GM12874 (cell line): Measurements from ENCODE around the gene PPM1B.

Source experiments
- CTCF ChIP-seq: IDR thresholded peaks from 2 replicates; pipeline ENCODE4 v1.5.1; 2011; ENCODE audit warnings: low read depth, mild to moderate bottlenecking, control low read depth, low read length, moderate library complexity; ENCODE audit not compliant: insufficient read depth

Gene PPM1B

DNA sequence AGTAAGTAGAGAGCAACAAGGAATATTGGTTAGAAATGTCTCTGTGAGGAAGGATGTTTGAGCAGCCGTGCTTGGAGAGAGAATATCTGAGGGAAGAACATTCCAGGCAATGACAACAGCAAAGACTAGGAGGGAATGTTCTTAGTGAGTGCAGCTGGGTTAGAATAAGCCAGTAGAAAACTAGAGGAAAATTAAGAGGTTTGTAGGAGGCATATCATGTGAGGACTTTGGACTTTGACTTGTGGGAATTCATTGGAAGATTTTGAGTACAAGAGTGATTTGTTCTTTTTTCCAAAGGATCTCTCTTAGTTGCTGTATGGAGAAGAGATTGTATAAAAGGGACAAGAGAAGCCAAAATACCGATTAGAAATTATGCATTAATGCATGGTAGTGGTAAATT, 47.2 kb downstream of the PPM1B start:
- TF ChIP-seq CTCF: no peak

GRCh38 chr2:44218771-44219170, 50.1 kb downstream of the PPM1B start:
- TF ChIP-seq CTCF: no peak

GRCh38 chr2:44226753-44227152, 58.1 kb downstream of the PPM1B start:
- TF ChIP-seq CTCF: no peak

GRCh38 chr2:44230378-44230777, 61.7 kb downstream of the PPM1B start:
- TF ChIP-seq CTCF: no peak

DNA sequence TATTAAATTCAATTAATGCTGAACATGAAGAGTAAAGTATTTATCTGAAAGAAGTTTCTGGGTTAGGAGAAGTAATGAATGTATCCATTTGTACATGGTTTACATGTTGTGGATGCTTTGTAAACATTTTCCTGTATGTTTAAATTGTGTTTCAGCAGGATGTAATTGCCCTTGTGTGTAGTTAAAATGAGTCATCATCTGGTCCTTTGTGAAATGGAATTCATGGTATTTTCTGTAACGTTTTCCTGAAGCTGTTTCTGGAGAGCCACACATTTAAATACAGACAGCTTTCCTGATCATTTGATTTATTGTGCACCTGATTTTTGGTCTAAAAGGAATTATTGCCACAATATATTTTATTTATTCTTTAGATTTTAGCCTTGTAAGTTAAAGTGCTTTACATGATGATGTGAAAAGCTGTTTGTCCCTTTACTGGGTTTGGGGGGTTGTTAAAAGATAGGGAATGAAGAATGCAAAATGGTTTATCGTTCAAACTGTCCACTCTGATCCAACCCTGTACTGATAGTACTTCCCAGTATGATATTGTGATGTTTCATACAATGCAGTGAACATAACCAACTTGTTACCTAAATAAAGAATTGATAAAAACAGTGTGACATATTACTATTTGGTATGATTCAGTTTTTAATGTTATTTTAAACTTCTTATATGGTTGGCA, 64.9 kb downstream of the PPM1B start:
- no peak for TF ChIP-seq CTCF

- TF ChIP-seq CTCF: no peak
Measured at GRCh38 chr2:44237221-44237620, 68.5 kb downstream of the PPM1B start.

DNA sequence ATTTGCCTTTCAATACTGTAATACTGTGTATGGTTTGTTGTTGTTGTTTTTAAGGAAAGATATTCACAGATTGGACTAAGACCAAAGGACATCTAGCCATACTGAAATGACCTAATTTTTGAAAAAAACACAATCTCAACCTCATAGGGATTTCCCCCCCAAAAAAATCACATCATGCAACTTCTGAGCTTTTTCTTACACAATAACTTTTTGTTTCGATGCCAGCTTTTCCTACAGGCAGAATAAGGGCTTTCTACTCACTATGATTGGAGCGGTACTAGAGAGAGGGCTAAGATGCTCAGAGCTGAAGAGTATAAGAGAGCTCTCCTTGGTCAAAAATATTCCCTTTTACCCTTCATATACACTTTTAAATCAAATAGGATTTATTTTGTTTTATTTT, 74.2 kb downstream of the PPM1B start:
- no peak for TF ChIP-seq CTCF
